AG10803 (cell line): ENCODE measurements around the gene MSH6.

Experiments
- DNase-seq: peaks from one replicate; pipeline ENCODE4 v3.0.0; 2010; ENCODE audit warnings: low read depth
- H3K4me3 ChIP-seq: 2 replicates; pipeline ENCODE4 v1.5.1; 2011; ENCODE audit warnings: mild to moderate bottlenecking, low read length, control low read depth
- TF ChIP-seq, protein P1 (sequence below): conservative IDR thresholded peaks from 2 replicates; pipeline ENCODE4 v1.5.1; 2011; ENCODE audit warnings: mild to moderate bottlenecking, low read length, control low read depth, inconsistent platforms

Gene MSH6

DNA sequence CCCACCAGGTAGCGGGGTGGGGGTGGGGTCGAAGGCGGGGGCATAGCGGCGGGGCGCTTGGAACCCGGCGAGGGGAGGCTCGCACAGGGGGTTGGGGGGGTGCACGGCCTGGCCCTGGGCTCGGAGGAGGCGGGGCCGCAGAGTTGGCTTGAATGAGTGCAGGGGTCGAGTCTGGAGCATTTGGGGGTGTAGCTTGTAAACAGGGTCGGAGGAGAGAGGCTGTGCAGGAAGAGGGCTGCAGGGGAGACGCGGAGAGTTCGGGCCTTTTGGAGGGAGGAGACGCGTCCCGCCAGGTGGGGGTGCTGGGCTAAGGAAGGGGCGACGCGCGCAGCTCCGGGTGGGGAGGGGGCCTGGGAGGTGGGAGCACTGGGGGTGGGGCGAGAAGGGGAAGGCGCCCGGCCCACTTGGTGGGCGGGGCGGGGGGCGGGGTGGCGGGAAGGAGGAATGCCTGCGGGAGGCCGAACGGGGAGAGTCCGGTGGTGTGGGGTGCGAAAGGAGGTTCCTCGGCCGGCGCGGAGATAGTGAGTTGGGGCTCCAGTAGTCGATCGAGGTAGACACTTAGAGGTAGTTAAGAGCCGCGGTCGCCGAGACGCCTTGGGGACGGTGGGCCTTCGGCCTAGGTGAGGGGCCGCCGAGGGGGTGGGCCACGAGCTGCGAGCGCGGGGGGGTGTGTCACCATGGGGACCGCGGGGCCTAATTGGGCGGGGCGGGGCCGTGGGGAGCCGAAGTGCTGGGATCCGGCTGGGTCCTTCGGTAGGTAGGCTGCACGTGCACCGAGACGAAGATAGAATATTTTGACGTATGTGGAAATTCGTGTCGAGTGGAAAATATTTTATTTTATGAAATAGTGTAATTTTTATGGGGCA lies 774 bp downstream of the MSH6 start:
- peak; percentile 38 for DNase-seq
- TF ChIP-seq, protein P1, sequence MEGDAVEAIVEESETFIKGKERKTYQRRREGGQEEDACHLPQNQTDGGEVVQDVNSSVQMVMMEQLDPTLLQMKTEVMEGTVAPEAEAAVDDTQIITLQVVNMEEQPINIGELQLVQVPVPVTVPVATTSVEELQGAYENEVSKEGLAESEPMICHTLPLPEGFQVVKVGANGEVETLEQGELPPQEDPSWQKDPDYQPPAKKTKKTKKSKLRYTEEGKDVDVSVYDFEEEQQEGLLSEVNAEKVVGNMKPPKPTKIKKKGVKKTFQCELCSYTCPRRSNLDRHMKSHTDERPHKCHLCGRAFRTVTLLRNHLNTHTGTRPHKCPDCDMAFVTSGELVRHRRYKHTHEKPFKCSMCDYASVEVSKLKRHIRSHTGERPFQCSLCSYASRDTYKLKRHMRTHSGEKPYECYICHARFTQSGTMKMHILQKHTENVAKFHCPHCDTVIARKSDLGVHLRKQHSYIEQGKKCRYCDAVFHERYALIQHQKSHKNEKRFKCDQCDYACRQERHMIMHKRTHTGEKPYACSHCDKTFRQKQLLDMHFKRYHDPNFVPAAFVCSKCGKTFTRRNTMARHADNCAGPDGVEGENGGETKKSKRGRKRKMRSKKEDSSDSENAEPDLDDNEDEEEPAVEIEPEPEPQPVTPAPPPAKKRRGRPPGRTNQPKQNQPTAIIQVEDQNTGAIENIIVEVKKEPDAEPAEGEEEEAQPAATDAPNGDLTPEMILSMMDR = no peak
- H3K4me3 ChIP-seq = peak overlapping the region; percentile 90

DNA sequence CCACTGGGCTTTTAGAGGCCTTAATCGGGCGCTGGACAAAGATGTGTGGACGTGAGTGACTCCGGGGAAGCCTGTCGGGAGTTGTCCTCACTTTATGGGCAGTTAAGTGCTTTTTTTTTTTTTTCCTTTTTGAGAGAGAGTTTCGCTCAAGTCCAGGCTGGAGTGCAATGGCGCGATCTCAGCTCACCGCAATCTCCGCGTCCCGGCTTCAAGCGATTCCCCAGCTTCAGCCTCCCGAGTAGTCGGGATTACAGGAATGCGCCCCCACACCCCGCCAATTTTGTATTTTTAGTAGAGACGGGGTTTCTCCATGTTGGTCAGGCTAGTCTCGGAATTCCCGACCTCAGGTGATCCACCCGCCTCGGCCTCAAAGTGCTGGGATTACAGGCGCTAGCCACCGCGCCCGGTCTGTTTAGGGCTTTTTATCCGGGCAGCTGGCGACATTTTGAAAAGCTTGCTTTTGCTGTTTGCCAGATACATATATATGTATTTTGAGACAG lies 1.5 kb downstream of the MSH6 start:
- peak; percentile 24 for DNase-seq
- peak overlapping the region; percentile 90 for H3K4me3 ChIP-seq
- TF ChIP-seq, protein P1 = no peak

DNA sequence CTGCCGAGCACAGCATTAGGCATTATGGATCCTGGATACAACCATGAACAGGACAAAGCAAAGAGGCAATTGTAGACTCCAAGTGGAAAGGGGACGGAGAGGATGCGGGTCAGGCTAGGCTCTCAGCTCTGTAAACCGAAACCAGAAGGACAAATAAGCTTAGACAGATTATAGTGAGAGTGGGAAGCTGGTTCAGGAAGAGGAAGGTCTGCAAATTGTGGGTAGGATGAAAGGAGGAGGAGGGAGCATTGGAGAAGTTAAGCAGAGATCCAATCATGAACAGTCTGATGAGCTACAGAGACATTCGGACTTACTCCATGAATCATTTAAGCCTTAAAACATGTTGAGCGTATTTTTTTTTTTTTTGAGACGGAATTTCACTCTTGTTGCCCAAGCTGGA lies 3.0 kb downstream of the MSH6 start:
- no peak overlapping the region for H3K4me3 ChIP-seq
- TF ChIP-seq, protein P1 = no peak
- no peak for DNase-seq

DNA sequence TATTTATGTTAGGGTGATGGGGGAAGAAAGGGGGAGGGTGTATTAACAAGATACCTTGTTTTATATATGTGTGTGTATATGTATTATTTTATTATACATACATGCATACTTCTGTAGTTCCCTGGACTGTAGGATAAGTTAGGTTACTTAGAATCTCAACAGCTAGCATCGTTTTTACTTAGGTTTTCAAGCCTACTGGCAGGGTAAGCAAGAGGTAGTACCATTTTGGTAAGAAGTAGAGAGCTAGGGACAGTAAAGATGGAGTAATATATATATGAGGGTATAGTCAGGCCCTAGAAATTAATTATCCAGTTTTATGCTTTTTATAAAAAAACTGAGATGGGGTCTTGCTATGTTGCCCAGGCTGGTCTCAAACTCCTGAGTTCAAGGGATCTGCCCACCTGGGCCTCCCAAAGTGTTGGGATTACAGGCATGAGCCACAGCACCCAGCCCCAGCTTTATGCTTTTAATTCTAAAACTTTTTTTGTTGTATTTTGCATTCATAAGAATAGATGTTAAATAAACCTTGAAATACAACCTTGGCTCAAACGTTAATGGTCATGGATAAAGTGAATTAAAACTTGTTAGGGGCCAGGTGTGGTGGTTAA lies 13.2 kb downstream of the MSH6 start:
- H3K4me3 ChIP-seq = no peak overlapping the region
- TF ChIP-seq, protein P1 = no peak
- DNase-seq = no peak

DNA sequence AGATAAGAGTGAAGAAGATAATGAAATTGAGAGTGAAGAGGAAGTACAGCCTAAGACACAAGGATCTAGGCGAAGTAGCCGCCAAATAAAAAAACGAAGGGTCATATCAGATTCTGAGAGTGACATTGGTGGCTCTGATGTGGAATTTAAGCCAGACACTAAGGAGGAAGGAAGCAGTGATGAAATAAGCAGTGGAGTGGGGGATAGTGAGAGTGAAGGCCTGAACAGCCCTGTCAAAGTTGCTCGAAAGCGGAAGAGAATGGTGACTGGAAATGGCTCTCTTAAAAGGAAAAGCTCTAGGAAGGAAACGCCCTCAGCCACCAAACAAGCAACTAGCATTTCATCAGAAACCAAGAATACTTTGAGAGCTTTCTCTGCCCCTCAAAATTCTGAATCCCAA lies 15.7 kb downstream of the MSH6 start:
- no peak for DNase-seq
- H3K4me3 ChIP-seq = no peak overlapping the region
- TF ChIP-seq, protein P1 = no peak

DNA sequence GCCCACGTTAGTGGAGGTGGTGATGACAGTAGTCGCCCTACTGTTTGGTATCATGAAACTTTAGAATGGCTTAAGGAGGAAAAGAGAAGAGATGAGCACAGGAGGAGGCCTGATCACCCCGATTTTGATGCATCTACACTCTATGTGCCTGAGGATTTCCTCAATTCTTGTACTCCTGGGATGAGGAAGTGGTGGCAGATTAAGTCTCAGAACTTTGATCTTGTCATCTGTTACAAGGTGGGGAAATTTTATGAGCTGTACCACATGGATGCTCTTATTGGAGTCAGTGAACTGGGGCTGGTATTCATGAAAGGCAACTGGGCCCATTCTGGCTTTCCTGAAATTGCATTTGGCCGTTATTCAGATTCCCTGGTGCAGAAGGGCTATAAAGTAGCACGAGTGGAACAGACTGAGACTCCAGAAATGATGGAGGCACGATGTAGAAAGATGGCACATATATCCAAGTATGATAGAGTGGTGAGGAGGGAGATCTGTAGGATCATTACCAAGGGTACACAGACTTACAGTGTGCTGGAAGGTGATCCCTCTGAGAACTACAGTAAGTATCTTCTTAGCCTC lies 16.2 kb downstream of the MSH6 start:
- H3K4me3 ChIP-seq = no peak overlapping the region
- TF ChIP-seq, protein P1 = no peak
- DNase-seq = no peak
